T1000 (cell line): ENCODE results near the gene HIC2.
"Not testable (repeated sequence)": the region's sequence is repeated elsewhere in the genome, so short reads cannot be mapped to it uniquely, and the experiment has no call there.

ENCODE experiments used
- DNase-seq: peaks from one replicate; lab custom pipeline; 2025; ENCODE audit warnings: mixed read lengths; lab: John Stamatoyannopoulos, UW

Gene HIC2

GRCh38 chr22:21450858-21451353 is 33.7 kb downstream of the HIC2 start:
- DNase-seq = no peak

GRCh38 chr22:21451545-21452520 is 34.7 kb downstream of the HIC2 start:
- DNase-seq = no peak

- not testable (repeated sequence) for DNase-seq
Measured at GRCh38 chr22:21452666-21453065, 35.5 kb downstream of the HIC2 start.

- not testable (repeated sequence) for DNase-seq
Measured at GRCh38 chr22:21454998-21455333, 37.8 kb downstream of the HIC2 start.

- DNase-seq = no peak
Measured at GRCh38 chr22:21455334-21456089, 38.3 kb downstream of the HIC2 start.

DNA sequence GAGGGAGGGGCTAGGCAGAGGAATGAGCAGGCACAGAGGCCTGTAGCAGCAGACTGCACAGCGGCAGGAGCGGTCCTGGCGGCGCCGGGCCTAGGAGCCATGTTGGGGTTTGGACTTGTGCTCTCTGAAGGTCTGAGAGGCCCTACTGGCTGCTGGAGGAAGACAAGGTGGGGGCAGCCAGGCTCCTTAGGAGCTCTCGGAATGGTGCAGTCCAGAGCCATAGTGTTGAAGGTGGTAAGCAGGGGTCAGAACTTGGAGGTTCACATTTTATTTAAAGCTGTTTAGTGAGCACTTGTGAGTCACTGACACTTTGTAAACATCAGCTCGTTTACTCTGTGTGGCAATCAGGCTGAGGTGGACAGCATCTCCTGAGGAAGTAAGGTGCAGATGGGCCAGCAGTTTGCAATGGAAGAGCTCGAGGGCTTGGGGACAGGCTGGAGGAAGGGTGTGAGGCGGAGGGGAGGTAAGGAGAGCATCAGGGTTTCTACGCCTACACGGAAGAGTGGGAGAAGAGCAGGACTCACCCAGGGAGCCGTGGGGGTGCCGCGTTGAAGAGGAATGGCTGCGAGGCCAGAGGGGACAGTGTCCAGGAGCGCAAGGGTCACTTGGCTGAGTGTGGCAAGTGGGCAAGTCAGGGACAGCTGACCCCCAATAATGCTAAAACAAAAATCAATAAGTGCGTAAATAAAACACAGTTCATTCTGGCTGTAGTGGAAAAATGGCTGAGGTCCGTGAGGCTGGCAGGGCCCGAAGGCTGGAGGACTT is 40.0 kb downstream of the HIC2 start:
- DNase-seq = no peak

GRCh38 chr22:21462672-21463071 is 45.5 kb downstream of the HIC2 start:
- DNase-seq = not testable (repeated sequence)

- DNase-seq = not testable (repeated sequence)
Measured at GRCh38 chr22:21467337-21468193, 50.4 kb downstream of the HIC2 start, which contains the start of gene TMEM191C. Gene TMEM191C (plus strand): TSS chr22:21467387. CDS start chr22:21467460, 73 bp downstream.

- not testable (repeated sequence) for DNase-seq
Measured at GRCh38 chr22:21468194-21469096, 51.3 kb downstream of the HIC2 start.

DNA sequence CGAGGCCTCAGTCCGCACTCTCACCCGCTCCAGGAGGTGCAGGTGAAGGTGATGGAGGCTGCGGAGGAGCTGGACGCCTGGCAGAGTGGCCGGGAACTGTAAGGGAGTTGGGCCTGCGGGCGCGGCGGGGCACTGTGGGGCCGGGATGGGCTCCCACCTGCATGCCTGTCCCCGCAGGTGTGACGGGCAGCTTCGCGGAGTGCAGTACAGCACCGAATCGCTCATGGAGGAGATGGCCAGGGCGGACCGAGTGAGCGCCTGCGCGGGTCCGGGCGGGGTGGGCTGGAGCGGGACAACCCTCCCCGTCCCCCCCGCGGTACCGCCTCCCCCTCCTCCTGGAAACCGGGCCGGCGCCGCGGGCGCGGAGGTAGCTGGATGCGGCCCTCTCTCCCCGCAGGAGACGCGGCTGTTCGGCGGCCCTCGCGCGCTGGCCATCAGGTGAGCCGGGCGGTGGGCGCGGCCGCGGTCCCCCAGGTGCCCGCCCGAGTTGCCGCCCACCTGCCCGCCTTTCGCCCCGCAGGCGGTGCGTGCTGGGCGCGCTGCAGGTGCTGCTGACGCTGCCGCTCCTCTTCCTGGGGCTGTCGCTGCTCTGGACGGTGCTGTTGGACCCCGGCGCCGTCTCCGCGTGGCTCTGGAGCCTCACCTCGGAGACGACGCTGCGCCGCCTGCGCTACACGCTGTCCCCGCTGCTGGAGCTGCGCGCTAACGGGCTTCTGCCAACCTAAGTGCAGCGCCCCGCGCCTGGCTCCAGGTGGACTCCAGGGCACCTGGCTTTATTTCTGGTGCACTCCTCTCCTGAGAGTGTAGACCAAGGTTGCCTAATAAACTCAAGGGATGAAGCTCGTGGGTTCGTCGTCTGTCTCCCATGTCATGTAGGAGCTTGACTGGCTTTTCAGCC is 52.2 kb downstream of the HIC2 start:
- not testable (repeated sequence) for DNase-seq

DNA sequence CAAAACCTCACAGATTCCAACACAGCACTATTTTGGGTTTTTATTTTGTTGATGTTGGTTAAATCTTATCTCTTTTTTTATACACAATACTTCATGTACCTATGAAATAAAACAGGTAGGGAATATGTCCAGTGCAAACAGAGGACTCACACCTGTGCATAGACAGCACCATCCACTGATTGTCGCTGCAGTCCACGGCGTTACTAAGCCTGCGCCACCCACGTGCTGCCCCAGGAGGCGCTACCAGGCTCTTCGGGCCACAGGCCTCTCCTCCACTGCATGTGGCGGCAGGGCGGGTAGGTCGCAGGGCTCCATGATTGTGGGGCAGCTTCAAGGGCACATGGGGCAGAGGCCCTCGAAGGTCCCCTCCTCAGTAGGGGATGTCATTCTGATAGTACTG is 55.8 kb downstream of the HIC2 start:
- DNase-seq = not testable (repeated sequence)

DNA sequence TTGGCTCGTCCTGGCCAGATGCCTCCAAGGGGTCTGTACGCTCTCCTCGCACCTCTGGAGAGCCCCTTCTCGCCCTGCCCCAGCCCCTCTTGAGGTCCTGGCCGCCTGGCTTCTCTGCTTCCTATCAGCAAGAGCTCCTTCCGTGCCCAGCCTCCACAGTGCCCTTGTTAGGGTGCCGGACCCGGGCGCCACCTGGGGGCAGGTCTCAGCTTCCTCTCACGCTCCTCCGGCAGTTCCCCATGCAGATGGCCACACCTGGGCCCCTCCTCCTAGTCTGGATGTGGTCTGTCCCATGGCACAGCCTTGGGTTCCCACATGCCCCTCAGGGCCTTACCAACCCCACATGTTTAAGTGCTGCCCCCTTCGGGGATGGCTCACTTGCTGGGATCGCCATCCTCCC is 56.5 kb downstream of the HIC2 start:
- not testable (repeated sequence) for DNase-seq

DNA sequence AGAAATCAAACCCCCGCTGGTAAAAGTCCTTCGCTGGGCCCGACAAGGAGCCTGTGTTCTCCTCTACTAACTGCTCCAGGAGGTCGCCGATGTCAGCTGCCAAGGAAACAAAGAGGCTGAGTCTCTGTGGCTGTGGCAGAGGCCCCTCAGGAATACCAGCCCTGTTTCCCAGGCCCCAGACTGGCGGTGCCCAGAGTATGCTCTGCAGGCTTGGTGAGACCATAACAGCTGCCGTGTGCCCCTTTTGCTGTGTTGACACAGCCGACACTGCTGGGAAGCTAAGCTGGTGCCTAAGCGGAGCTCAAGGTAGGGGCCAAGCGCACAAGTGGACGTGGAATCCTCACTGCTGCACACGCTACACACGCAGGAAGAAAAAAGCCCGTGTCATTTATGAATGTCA is 66.9 kb downstream of the HIC2 start:
- DNase-seq = not testable (repeated sequence)

GRCh38 chr22:21487723-21488122 is 70.6 kb downstream of the HIC2 start:
- not testable (repeated sequence) for DNase-seq

- not testable (repeated sequence) for DNase-seq
Measured at GRCh38 chr22:21489149-21489680, 72.0 kb downstream of the HIC2 start.

- not testable (repeated sequence) for DNase-seq
Measured at GRCh38 chr22:21490556-21490955, 73.4 kb downstream of the HIC2 start.

DNA sequence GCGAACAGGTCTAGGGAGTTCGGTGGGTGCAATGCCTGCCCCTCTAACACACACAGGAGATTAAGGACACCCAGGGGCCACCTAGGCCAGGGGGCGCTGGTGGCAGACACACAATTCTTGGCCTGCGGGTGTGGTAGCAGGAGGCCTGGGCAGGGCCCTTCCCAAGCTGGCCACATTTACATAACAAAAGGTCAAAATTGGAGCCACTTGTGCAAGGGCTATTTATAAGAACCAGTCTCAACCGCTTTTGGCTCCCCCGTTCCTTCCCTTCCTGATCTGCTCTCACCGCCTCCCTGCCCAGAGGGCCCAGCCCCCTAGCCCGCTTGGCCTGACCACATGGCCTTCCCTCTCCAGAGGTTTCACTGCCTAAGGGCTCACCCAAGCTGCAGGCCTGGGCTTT is 75.1 kb downstream of the HIC2 start:
- not testable (repeated sequence) for DNase-seq
